Aorta (tissue), 5 donors: Measurements from ENCODE around the gene AP3B1. TPM values are rescaled to one million over a fixed set of nuclear protein-coding genes. Genes with fewer than 3 reads are reported as not detected.

Source experiments
- ATAC-seq: fragments of 200-7000 bp; cut with Tn5 transposase; one replicate; pipeline ENCODE4 v1.9.1; 2022; ENCODE audit warnings: moderate library complexity; ENCODE audit not compliant: low FRiP score
- DNase-seq, 2 donors: peaks; one replicate each; pipeline ENCODE4 v3.0.0-alpha.2; 2020
- H3K27ac ChIP-seq, 2 donors: one replicate each; pipeline ENCODE4 v1.5.1; 2013; ENCODE audit warnings: low read length in 2 of 2, mild to moderate bottlenecking in 2 of 2, moderate library complexity in 2 of 2, control low read depth in 1 of 2, inconsistent platforms in 1 of 2, low read depth in 1 of 2
- H3K27me3 ChIP-seq, 2 donors: one replicate each; pipeline ENCODE4 v1.6.1; 2013; ENCODE audit warnings: control low read depth in 1 of 2, low read length in 1 of 2, mild to moderate bottlenecking in 1 of 2, moderate library complexity in 1 of 2; ENCODE audit not compliant: insufficient read depth in 2 of 2, control insufficient read depth in 1 of 2
- H3K36me3 ChIP-seq, 2 donors: one replicate each; pipeline ENCODE4 v1.6.1; 2013; ENCODE audit warnings: control low read depth in 1 of 2, low read length in 1 of 2, mild to moderate bottlenecking in 1 of 2; ENCODE audit not compliant: insufficient read depth in 2 of 2, control insufficient read depth in 1 of 2
- H3K4me1 ChIP-seq, 2 donors: one replicate each; pipeline ENCODE4 v1.6.1; 2013; ENCODE audit warnings: low read length in 2 of 2, control low read depth in 1 of 2, mild to moderate bottlenecking in 1 of 2, moderate library complexity in 1 of 2; ENCODE audit not compliant: insufficient read depth in 2 of 2, control insufficient read depth in 1 of 2
- H3K4me3 ChIP-seq, 2 donors: one replicate each; pipeline ENCODE4 v1.5.1; 2013; ENCODE audit warnings: low read length in 2 of 2, control low read depth in 1 of 2, mild to moderate bottlenecking in 1 of 2
- H3K9me3 ChIP-seq: one replicate; pipeline ENCODE4 v1.6.1; 2013; ENCODE audit warnings: mild to moderate bottlenecking, low read length; ENCODE audit not compliant: control insufficient read depth
- WGBS, 2 donors: extraction: QIAGEN DNeasy Blood & Tissue Kit; methylation state at CpG; one replicate each; pipeline ENCODE4 v1.1.7; 2013; 5-methylcytosine and 5-hydroxymethylcytosine counted together
- intact Hi-C, 2 donors: fragments of 100-400 bp; cut with DNase I; formaldehyde crosslinking; loops; one replicate each; pipeline versions ENCODE4 v1.14.2 to v1.15.0; 2022
- polyA plus RNA-seq, 2 donors: library from polyadenylated mRNA; stranded (reverse); fragments of 200-250 nt; gene quantifications; one replicate each; pipeline ENCODE4 v1.2.3, GENCODE V29; 2013
- total RNA-seq, 2 donors: library from RNA; stranded (reverse); fragmentation: NEBNext Ultra II Directional; extraction: Animal tissue kit (Norgen Biotek cat#: 25700); gene quantifications; one replicate each; pipeline ENCODE4 v1.2.1, GENCODE V29; 2021
- donor health status: healthy with polysubstance abuse.
- donor health status: Bipolar disorder and iron deficiency.
- donor health status: DM: no; HTN: no; CAD: no.
- donor health status: DM: no; HTN: no; CAD: no.
- donor health status: DM: yes; HTN: yes; CAD: no.

Gene AP3B1
- total and polyA plus RNA-seq, 4 donors, result 17.8 to 46.7 (median 37.1) TPM

DNA sequence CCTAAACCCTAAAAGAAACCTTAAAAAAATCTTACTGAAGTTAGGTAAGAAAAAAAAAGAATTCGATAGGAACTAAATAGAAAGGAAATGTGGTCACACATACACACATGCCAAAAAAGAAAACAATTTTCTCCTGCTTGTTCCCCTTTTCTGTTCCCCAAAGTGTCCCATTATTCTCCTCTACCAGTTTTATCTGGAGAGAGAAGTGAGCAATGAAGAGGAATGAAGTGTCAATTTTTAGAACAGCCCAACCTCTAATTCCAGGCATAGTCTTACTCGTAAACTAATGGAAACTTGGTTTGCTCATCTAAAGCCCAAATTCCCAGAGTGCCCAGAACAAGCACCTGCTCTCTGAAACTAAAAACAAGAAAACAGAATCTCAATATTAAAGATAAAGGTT, 26.1 kb downstream of the AP3B1 start:
- no peaks in the 10 kb centered on the region for H3K36me3 ChIP-seq
- peaks cover 0 to 3% of the 10 kb centered on the region in 2 donors for H3K4me1 ChIP-seq
- DNase-seq (no peak), ATAC-seq (no peak)
- no peaks in the 10 kb centered on the region for H3K9me3 ChIP-seq
- H3K27ac ChIP-seq, result no peak overlapping the region
- H3K4me3 ChIP-seq, result no peak overlapping the region
- H3K27me3 ChIP-seq, result no peaks in the 10 kb centered on the region
- intact Hi-C loops, result no loop called here
- 31 to 38% methylated on average over 2 of the region's 2 CpGs for WGBS, 2 donors

- no peaks in the 10 kb centered on the region for H3K27me3 ChIP-seq
- DNase-seq (no peak), ATAC-seq (no peak)
- H3K4me1 ChIP-seq, result no peaks in the 10 kb centered on the region
- intact Hi-C loops, result no loop called here
- H3K27ac ChIP-seq, result no peak overlapping the region
- WGBS, 2 donors, result 96 to 97% methylated on average over 2 of the region's 2 CpGs
- no peak overlapping the region for H3K4me3 ChIP-seq
- no peaks in the 10 kb centered on the region for H3K9me3 ChIP-seq
- H3K36me3 ChIP-seq, result no peaks in the 10 kb centered on the region
Measured at GRCh38 chr5:78265163-78265562, 29.3 kb downstream of the AP3B1 start.

- intact Hi-C loops, result no loop called here
- H3K4me1 ChIP-seq, result no peaks in the 10 kb centered on the region
- H3K36me3 ChIP-seq, result no peaks in the 10 kb centered on the region
- H3K27ac ChIP-seq, result no peak overlapping the region
- no peaks in the 10 kb centered on the region for H3K27me3 ChIP-seq
- H3K9me3 ChIP-seq, result no peaks in the 10 kb centered on the region
- WGBS, 2 donors, result 94 to 95% methylated on average over 1 of the region's 1 CpG
- no peak for DNase-seq
- no peak for ATAC-seq
- no peak overlapping the region for H3K4me3 ChIP-seq
Measured at GRCh38 chr5:78264600-78264999, 29.9 kb downstream of the AP3B1 start.

DNA sequence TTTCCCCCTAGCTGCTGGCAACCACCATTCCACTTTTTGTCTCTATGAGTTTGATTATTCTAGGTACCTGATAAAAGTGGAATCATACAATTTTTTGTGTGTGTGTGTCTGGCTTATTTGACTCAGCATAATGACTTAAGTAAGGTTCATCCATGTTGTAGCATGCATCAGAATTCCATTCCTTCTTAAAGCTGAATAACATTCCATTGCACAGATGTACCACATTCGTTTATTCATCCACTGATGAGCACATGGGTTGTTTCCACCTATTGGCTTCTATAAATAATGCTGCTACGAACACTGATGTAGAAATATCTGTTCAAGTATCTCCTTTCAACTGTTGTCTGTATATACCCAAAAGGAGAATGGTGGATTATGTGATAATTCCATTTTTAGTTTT, 33.7 kb downstream of the AP3B1 start:
- Histone ChIP-seq H3K4me1 (no peaks in the 10 kb centered on the region), H3K4me3 (no peak overlapping the region), H3K36me3 (no peaks in the 10 kb centered on the region), H3K27me3 (no peaks in the 10 kb centered on the region), H3K27ac (no peak overlapping the region), H3K9me3 (no peaks in the 10 kb centered on the region)
- WGBS, 2 donors, result 92 to 95% methylated on average over 2 of the region's 2 CpGs
- intact Hi-C loops, result no loop called here
- ATAC-seq (no peak), DNase-seq (no peak)

DNA sequence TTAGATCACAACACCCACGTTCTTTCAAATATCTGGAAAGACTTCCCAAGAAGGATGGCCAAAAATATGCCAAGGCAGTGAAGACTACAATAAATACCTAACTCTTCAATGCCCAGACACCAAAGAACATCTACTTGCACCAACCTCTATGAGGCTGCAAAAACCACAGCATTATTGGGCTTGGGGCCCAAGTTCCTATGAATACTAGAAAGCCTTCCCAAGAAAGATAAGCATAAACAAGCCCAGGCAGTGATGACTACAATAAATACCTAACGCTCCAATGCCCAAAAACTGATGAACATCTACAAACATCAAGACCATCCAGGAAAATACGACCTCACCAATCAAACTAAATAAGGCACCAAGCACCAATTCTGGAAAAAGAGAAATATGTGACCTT, 41.3 kb downstream of the AP3B1 start:
- Histone ChIP-seq H3K4me3 (no peak overlapping the region), H3K36me3 (no peaks in the 10 kb centered on the region), H3K9me3 (no peaks in the 10 kb centered on the region), H3K27me3 (no peaks in the 10 kb centered on the region), H3K27ac (no peak overlapping the region), H3K4me1 (no peaks in the 10 kb centered on the region)
- intact Hi-C loops, result no loop called here
- DNase-seq, result no peak
- 87 to 90% methylated on average over 3 of the region's 3 CpGs for WGBS, 2 donors
- no peak for ATAC-seq

DNA sequence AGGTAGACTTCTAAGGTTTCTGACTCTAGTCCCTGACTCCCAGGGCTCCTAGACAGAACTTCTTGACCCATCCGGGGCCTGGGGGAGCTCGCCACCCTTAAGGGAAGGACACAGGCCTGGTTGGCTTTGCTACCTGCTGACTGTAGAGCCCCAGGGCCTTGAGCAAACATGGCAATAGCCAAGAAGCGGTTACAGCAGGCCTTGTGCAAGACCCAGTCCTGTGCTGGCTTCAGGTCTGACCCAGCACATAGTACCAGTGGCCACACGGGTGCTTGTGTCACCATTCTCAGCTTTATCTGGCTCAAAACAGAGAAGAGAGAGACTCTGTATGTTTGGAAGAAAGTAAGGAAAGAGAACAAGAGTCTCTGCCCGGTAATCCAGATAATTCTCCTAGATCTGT, 41.8 kb downstream of the AP3B1 start:
- no peaks in the 10 kb centered on the region for H3K36me3 ChIP-seq
- H3K9me3 ChIP-seq, result no peaks in the 10 kb centered on the region
- intact Hi-C loops, result no loop called here
- DNase-seq (no peak), ATAC-seq (no peak)
- no peaks in the 10 kb centered on the region for H3K27me3 ChIP-seq
- H3K27ac ChIP-seq, result no peak overlapping the region
- WGBS, 2 donors, result 97 to 98% methylated on average over 5 of the region's 5 CpGs
- no peaks in the 10 kb centered on the region for H3K4me1 ChIP-seq
- no peak overlapping the region for H3K4me3 ChIP-seq

DNA sequence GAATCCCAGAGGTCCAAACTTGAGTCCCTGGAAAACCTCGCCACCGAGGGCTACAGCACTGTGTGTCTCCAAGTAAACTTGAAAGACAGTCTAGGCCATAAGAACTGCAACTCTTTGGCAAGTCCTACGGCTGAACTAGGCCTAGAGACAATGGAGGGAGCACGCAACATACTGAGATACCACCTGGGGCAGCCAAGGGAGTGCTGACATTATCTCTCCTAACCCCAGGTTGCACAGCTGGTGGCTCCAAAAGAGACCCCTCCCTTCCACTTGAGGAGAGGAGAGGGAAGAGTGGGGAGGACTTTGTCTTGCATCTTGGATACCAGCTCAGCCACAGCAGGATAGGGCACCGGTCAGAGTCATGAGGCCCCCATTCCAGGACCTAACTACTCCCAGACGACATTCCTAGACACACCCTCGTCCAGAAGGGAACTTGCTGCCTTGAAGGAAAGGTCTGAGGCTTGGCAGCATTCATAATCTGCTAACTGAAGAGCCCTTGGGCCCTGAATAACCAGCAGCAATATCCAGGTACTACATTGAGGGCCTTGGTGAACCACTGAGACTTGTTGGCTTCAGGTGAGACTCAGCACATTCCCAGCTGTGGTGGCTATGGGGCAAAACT, 42.7 kb downstream of the AP3B1 start:
- intact Hi-C loops, result no loop called here
- H3K4me1 ChIP-seq, result no peaks in the 10 kb centered on the region
- ATAC-seq, result no peak
- DNase-seq, result no peak
- H3K36me3 ChIP-seq, result no peaks in the 10 kb centered on the region
- no peaks in the 10 kb centered on the region for H3K9me3 ChIP-seq
- no peak overlapping the region for H3K4me3 ChIP-seq
- no peaks in the 10 kb centered on the region for H3K27me3 ChIP-seq
- H3K27ac ChIP-seq, result no peak overlapping the region
- WGBS, 2 donors, result 92 to 94% methylated on average over 7 of the region's 7 CpGs

GRCh38 chr5:78245136-78245535, 49.4 kb downstream of the AP3B1 start:
- Histone ChIP-seq H3K27me3 (no peaks in the 10 kb centered on the region), H3K4me3 (no peak overlapping the region), H3K27ac (no peak overlapping the region), H3K36me3 (no peaks in the 10 kb centered on the region), H3K9me3 (no peaks in the 10 kb centered on the region), H3K4me1 (no peaks in the 10 kb centered on the region)
- no peak for ATAC-seq
- intact Hi-C loops, result no loop called here
- 96 to 98% methylated on average over 8 of the region's 8 CpGs for WGBS, 2 donors
- DNase-seq, result no peak

DNA sequence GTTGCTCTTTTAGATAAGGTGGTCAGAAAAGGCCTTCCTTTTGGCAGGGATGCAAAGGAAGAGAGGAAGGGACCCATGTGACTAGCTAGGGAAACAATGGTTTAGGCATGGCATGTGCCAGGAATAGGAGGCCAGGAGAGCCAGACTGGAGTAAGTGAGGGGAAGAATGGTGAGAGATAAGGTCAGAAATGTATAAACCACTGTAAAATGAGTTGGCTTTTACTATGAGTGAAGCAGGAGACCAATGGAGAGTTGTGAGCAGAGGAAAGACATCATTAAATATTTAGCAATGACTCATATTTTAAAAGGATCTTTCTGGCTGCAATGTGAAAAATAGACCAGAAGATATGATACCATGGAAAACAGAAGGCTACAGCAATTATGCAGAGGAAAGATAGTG, 50.9 kb downstream of the AP3B1 start:
- ATAC-seq, result no peak
- H3K27ac ChIP-seq, result no peak overlapping the region

More for the DNA sequence above, 50.9 kb downstream of the AP3B1 start:
- no peaks in the 10 kb centered on the region for H3K27me3 ChIP-seq
- H3K36me3 ChIP-seq, result no peaks in the 10 kb centered on the region
- H3K9me3 ChIP-seq, result no peaks in the 10 kb centered on the region
- H3K4me1 ChIP-seq, result no peaks in the 10 kb centered on the region
- no peak overlapping the region for H3K4me3 ChIP-seq
- no peak for DNase-seq
- intact Hi-C loops, result no loop called here
